ENCODE data around the gene ABLIM1.
A peak's percentile ranks its signal among the peaks of the same experiment; 100 is the strongest.

ABLIM1 gene

DNA sequence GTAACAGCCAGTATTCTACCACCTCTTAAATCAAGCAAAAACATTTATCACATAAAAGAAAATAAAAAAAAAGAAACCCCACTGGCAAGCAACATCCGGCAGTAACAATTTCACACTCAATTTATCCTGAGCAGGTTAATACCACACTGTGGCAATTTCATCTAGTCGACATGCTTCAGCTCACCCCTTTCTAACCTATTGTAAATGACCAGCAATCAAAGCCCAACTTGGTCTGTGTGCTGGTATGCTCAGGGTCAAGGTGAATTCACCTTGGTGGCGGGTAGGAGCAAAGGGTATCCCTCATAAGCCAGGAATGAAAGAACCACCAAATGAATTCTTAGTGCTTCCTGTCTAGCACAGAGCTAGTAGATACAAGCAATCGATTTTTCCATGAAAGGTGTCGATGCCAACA, 144.7 kb downstream of the ABLIM1 start:
- no peak for DNase-seq

DNA sequence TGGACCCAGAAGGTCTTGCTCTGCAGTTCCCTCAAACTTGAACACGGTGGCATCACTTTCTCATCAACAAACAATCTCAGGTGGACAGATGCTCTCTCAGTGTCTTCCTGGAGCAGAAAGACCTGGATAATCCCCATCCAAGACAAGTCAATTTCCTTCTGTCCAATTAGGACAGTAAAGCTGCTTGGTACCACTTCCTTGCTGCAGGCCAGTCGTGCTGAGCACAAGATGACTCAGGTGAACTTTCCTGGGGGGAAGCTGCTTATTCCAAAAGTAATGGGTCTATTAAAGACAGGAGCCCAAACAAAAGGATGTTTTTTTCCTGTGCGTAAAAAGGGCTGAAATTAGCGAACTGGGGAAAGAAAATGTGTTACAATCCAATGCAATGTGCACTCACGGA, 146.2 kb downstream of the ABLIM1 start:
- DNase-seq: no peak

DNA sequence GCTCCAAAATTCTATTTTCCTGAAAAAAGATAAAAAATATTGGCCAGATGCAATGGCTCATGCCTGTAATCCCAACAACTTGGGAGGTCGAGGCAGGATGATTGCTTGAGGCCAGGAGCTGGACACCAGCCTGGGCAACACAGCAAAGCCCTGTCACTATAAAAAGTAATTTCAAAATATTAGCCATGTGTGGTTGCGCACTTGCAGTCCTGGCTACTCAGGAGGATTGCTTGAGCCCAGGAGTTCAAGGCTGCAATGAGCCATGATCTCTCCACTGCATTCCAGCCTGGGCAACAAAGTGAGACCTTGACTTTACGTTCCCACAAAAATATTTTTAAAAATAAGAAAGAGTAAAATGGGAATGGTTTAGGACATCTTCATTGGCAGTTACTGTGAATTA, 149.7 kb downstream of the ABLIM1 start:
- no peak for DNase-seq

DNA sequence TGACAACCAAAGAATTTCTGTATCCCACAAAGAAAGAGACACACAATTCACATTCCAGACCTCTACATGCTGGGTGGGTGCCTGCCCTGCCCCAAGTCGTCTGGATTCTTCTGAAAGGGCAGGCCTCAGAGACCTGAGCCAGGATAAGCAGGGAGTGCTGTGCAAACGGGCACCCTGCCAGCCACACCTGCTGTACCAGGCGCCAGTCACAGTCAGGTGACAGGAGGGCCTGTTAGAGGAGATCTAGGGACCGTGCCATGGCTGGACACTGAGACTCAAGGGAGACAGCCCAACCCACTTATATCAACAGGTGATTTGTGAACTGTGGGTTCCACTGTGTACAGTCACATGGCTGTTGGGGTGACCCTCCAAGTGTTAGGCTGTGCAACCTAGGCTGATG, 150.6 kb downstream of the ABLIM1 start:
- DNase-seq: peak; percentile 48

DNA sequence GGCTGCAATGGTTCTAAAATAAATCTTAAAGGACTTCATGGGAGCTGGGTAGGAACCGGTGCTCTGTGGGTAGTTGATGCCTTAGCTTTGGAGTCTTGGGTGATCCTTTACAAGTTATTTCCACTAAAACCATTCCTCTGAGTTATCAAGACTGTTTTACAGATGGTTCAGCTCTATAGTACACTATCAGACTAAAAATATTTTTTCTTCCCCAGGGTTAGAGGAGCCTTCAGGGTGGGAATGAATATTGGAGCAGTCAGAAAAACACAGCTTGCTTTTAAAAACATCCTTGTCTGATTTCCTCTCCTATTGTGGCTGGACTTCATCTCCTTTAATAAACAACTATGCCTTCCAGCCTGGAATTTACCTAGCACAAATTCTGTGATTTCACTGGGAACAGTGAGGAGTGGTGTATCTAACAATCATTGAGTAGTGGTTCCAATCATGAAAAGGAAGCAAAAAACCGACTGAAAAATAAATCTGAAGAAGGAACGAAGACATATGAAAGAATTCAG, 151.1 kb downstream of the ABLIM1 start:
- DNase-seq: no peak

DNA sequence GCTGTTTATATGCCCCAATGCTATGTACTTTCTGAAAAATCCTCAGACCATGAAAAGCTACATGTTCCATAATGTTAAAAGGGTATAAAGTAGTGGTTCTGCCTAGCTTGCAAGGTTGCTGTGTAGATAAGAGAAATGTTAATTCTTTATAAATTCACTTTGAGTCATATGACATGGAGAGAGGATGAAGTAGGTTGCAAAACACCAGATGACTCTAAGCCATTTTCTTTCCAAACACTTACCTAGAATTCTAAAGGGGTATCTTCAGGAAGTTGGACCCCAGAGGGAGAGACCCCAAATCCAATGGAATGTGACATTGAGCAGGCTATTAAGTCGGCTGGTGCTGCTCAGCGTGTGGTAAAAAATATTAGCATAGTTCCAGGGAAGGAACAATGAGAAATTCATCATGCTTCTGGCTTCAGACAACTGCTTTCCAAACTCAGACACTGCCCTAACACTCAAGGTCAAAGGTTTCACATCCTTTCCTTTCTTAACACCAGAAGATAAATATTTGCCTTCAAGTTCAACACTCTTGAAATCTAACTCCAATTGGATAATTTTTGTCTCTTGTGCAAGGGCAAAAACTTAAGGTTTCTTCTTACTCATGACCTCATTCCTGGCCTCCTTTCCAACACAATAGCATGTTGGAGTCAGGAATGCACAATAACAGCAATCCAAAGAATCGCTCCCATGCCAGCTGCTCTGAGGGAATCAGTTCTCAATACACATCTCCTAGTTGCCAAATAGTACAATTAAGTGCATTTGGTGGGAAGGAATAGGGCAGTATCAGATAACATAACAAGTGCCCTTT, 153.1 kb downstream of the ABLIM1 start:
- peak; percentile 74 for DNase-seq

DNA sequence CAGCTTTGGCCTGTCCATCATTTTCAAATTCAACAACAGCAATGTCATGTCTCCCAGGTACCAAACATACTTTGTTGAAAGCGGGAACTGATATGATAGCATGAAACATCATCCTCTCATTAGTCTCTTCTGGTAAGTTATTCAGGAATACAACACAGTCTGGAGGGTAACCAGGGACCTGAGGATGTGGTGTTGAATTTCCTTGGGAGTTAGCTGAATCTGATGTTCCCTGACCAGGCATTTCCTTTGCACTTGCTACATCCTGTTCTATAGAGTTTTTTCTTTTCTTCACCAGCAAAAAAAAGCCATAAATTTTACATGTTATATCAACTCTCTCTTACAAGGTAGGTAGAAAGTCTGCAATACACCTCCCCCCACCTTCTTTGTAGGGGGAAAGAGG, 156.0 kb downstream of the ABLIM1 start:
- no peak for DNase-seq

DNA sequence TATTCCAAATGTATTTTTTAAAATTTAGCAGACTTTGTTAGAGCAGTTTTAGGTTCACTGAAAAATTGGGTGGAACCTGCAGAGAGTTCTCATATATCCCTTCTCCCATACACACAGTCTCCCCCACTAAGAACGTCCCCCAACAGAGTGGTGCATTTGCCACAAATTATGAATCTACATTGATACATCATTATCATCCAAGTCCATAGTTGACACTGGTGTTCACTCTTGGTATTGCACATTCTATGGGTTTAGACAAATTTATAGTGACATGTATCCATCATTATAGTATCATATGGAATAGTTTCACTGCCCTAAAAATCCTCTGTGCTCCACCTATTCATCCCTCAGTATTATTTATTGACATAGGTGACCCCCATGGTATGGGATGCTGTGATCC, 156.4 kb downstream of the ABLIM1 start:
- no peak for DNase-seq

DNA sequence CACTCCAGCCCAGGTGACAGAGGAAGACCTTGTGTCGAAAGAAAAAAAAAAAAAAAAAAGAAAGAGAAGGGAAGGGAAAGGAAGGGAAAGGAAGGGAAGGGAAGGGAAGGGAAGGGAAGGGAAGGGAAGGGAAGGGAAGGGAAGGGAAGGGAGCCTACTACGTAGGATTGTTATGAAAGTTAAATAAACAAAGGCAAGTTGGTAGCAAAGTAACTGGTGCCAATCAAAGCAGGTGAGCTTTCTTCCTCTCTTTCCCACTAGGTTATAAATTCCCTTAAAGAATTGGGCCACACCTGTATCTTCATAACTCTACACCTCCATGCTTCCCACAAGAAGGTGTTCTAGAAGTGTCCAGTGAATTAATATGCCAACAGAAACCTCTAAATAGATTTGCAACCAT, 157.4 kb downstream of the ABLIM1 start:
- DNase-seq: no peak

DNA sequence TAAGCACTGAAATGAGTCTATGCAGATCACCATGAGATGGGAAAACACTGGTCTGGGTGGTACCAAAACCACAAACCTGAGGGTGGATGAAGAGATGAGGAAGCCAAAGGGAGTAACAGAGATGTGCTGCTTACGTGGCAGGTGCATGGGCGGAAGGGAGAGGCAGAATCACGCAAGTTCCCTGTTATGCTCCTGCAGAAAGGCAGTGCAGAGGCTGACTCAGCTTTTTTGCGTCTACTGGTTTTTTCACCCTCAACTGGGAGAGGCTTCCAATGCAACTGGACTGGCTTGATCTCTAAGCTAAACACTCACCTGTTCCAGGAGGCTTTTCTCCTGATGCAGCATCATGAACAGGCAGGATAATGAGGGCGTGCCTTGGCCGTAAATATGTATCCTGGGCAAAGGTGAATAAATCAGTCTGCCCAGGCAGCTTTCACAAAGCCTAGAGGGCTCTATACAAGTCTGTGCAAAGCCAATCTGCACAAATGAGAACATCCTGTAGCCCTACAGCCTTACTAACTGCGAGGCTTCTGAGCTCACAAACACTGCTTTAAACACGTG, 158.4 kb downstream of the ABLIM1 start:
- no peak for DNase-seq

DNA sequence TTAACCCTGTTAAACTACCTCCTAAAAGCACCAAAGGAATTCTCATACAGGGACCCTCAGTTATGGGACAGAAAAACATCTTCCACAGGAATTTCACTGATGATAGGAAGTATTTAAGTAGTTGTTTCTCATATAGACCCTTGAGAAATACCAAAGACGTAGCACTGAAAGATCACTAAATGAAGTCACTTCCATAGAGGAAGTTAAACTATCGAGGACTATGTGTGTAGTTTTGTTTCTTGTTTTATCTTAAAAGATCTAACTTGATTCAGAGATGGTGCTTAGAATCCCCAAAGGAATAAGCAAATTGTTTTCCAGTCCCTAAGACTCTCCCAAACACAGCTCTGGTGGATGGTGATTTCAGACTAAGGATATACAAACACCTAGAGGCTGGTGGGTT, 159.0 kb downstream of the ABLIM1 start:
- DNase-seq: no peak

DNA sequence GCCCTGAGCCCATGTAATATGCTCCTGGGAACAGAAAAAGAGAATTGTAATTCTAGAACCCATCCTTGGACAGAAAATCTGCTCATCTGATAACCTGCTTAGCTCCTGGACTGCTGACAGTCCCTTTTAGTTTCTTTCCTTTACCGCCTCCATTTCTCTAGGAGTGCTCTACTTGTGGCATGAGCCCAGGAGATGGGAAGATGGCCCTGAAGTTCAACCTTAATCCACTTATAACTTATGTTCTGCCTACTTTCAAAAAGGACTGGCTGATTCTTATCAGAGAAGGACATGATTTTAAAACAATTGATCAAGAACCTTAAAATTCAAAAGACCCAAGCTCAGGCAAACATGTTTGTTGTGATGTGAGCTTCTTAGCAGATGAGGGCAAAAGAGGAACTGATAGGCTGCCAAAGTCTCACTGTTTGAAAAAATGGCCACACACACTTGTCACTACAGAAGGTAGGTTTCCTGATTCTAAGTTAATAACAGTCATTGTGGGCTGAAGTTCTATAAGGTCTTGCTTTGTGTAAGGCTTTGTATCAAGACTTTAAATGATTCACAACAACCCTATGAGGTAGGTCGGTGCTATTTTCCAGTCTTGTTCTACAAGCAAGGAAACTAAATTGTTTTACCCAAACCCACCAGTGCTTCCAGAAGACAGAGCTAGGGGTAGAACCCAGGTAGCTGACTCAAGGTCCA, 159.5 kb downstream of the ABLIM1 start:
- no peak for DNase-seq

DNA sequence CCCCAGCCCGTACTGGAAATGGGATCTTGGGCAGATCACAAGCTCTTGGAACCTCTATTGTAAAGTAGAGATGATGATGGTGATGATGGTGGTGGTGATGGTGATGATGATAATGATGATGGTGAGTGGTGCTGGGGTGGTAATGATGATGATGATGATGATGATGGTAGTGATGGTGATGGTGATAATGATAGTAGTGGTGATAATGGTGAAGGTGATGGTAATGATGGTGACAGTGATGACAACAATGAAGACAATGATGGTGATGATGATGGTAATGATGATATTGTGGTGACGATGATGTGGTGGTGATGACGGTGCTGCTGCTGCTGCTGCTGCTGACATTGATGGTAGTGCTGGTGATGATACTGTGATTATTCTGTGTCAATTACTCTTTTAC, 162.8 kb downstream of the ABLIM1 start:
- no peak for DNase-seq

DNA sequence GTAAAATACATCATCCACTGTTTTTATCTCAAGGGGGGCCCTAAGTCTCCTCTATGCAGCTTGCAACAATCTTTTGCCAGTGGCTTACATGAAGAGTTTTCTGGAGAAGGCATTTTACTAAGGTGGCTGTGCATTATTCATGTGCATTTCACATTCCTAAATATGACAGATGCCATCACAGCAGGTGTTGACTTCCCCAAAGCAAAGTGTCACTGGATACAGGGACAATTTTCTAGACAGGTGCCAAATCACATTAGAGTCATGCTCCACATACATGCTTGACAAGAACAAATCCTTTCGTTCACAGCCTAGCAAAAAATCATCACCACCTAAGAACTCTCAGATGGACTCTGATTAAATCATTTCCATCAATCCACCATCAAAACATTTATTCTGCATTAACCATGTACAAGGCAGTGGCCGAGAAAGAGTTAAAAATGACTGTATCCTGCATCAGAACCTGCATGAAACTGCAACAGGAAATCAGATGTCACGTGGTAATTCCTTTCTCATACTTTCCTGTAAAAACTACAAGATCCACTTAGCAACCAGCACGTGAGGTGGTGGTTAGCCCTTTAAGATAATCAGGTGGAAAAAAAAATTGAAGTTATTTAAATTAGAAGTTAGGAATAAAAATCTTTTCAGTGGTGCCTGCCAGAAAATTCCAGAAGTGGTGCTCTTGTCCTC, 165.6 kb downstream of the ABLIM1 start:
- no peak for DNase-seq

DNA sequence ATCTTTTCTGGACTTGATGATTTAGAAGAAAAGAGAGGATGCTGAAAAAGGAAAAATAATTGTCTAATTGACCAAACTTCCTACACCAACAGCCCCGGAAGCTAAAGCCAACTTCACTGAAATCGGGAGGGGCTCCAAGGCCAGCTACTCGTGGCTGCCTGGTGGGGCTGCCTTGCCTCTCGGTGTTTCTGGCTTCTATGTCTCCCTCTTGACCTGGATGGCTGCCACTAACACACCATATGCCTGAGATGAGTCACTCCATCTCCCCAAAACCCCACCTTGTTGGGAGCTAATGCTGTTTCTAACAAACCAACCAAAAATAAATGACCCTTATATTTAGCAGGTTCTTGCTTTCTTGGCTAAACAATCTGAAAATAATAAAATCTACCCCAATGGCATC, 166.1 kb downstream of the ABLIM1 start:
- DNase-seq: peak; percentile 41

DNA sequence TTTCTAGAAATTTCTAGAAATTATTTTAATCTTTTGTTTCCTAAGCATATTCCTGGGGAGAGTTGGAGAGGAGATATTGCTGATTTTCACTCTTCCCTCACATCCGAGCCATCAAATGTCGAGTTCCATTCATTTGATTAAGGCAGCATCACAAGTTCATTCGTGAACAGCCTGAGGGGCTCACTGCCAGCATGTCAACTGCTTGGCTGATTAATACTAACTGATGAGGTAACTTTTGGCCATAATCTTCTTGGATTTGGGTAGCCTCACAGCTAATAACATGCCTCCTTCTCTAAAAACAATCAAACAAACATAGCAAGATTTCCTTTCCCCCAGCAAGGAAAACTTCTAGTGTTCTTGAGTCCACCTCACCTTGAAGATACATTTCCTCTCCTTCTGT, 166.7 kb downstream of the ABLIM1 start:
- no peak for DNase-seq

DNA sequence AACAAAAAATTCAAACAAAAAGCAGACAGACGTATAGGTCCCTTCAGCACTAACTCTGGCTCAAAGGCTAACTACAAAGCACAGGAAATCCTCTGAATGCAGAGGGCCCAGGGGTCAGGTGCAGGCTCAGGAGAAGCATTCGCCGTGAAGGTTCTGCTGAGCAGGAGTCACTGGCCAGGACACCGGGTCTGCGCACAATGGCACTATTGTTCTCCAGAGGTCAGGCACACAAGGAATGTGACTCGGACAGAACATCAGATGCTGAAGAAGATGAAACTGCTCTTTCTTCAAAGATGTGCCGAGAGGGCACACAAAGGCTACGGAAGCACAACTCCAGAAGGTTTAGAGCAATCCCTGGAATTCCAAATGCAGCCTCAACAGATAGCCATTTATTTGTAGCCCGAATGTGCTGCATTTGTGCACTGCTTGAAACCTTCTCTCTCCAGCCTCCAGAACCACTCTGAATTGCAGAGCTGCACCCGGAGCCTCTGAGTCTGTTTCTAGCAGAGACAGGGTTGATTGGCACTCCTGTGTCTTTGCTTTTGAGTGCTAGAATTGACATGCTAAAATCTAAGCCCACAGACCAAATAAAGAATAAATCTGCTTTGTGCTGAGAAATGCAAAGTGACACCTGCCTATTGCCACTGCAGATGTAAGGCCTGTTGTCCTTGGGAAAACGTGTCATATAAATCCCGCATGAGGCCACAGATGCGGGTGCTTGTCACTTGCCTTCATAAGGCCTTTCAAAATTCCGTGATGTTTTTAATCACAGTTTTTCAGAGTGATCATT, 168.4 kb downstream of the ABLIM1 start:
- no peak for DNase-seq

DNA sequence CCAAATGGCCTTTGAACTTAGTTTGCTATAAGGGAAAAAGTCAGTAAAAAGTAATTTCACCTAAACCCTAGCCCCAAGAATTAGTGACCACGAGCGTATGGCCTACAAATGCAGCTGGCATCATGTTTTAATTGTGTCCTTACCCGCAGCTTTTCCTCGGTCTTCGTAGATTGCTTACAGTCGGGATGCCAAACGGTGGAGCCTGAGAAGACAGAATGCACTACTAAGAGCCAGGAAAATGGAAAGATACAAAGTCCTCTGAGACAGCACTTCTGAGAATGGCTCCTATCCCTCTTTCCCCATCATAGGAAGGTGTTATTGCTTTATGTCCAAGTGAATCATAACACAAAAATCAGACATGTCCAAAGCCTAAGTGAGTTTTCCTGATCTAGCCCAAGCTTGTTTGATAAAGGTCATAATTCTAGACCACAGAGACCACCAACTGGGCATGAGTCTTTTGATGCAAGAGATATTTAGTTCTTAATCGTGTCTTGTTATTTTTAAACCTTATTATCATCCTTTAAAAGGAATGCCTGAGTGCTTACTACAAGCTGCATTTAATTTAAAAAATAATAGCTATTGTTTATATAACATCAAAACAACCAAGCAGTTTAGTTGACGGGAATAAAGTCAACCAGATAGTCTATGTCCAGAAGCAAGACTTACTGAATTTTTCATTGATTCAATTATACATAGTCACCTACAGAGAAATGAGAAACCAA, 170.1 kb downstream of the ABLIM1 start:
- DNase-seq: peak; percentile 41

DNA sequence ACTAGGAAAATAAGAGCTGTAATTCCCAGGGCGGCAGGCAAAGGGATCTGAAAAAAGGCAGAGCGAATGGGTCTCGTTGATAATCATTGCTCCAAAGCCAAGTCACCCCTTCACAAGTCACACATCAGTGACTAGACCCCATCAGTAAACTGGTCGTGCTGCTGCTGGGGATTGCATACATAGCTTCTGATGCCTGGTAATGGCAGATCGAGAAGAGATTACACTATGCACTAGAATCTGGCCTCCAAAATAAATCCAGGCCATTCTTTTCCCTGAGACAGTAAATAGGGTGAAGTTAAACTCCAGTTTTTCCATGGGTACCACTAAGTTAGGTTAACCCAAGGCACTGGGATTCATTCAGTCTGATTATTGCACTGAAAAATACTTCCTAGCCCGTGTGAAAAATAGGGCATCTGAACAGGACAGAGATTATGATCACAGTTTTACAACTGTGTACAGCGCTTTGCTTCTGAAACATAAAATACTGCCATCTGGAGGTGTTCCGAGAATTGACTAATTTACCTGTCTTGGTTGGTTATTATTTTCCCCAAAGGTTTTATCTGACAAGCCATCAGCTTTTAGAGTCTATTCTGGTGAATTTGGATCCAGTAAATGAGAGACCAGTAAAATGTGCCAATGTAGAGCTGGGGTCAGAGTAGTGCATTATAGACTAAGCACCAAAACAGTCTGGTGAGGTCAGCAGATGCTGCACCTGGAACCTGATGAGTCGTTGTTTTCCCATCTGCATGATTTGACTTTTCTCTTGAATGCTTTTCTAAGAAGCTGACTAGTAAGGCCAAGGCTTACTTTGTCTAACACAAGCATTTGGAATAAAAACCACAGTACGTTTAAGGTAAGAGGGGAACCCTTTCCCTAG, 170.9 kb downstream of the ABLIM1 start:
- peak; percentile 30 for DNase-seq

DNA sequence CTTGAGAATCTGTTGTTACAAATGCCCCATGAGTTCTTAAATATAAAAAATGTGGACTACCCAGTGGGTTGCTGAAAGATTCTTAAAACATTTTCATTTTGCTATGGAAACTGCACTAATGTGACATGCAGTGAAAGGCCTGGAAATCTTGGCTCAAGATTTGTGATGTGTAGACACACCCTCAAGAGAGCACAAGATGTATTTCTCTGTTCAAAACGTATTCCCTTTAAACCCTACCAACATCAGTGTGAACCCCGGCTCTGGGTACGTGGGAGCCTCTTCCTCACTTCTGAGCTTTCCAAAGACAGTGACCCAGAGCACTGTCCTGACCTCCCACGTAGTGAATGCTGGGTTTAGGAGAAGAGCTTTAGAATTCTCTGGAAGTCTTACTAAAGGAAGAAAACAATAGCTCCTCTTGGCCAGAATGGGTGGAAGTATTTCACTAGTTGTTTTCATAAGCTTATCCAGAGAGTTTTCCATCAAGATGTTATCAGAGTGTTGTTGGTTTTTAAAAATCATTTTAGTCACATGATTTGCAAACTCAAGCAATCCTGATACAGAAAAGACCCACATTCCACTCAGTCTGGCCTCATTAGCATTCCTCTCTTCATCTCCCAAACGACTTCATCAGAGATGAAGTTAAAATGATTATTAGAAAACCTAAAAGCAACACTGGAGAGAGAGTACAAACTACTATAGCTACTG, 172.2 kb downstream of the ABLIM1 start:
- DNase-seq: no peak
